ENCODE data around the gene GPT2.

The GPT2 gene

GRCh38 chr16:46885960-46886763 is 2.0 kb downstream of the GPT2 start:
- Histone ChIP-seq H3K27ac (replicated peaks) (peak overlapping the region; percentile 32), H3K4me3 (replicated peaks; ENCODE audit: insufficient read depth, low read length) (no peak overlapping the region), H3K27me3 (ENCODE audit: insufficient read depth, poor library complexity, severe bottlenecking) (no peaks in the 10 kb centered on the region)
- TF ChIP-seq REST (IDR thresholded peaks at IDR 0.05; ENCODE audit: insufficient replicate concordance, low read depth) (no peak), POLR2AphosphoS5 (IDR thresholded peaks at IDR 0.05; ENCODE audit: low read depth) (no peak), CTCF (IDR thresholded peaks at IDR 0.05; ENCODE audit: insufficient read depth, low read length) (no peak), SPI1 (IDR thresholded peaks at IDR 0.05; ENCODE audit: borderline replicate concordance, low read depth) (no peak), GABPA (IDR thresholded peaks at IDR 0.05; ENCODE audit: low read depth) (no peak)
- DNase-seq (ENCODE audit: low read depth in 1 of 2, low spot score in 1 of 2) = no peak

GRCh38 chr16:46886764-46887523 is 2.8 kb downstream of the GPT2 start:
- no peak overlapping the region for H3K27ac ChIP-seq (replicated peaks)
- no peak for TF ChIP-seq GABPA (IDR thresholded peaks at IDR 0.05; ENCODE audit: low read depth)
- no peak for TF ChIP-seq CTCF (IDR thresholded peaks at IDR 0.05; ENCODE audit: insufficient read depth, low read length)
- no peak for TF ChIP-seq POLR2AphosphoS5 (IDR thresholded peaks at IDR 0.05; ENCODE audit: low read depth)
- no peak for TF ChIP-seq REST (IDR thresholded peaks at IDR 0.05; ENCODE audit: insufficient replicate concordance, low read depth)
- TF ChIP-seq SPI1 (IDR thresholded peaks at IDR 0.05; ENCODE audit: borderline replicate concordance, low read depth) = no peak
- no peaks in the 10 kb centered on the region for H3K27me3 ChIP-seq (ENCODE audit: insufficient read depth, poor library complexity, severe bottlenecking)
- no peak overlapping the region for H3K4me3 ChIP-seq (replicated peaks; ENCODE audit: insufficient read depth, low read length)
- DNase-seq (ENCODE audit: low read depth in 1 of 2, low spot score in 1 of 2) = no peak

- H3K27ac ChIP-seq (replicated peaks) = no peak overlapping the region
- DNase-seq (ENCODE audit: low read depth in 1 of 2, low spot score in 1 of 2) = no peak
- H3K27me3 ChIP-seq (ENCODE audit: insufficient read depth, poor library complexity, severe bottlenecking) = no peaks in the 10 kb centered on the region
- TF ChIP-seq REST (IDR thresholded peaks at IDR 0.05; ENCODE audit: insufficient replicate concordance, low read depth) (no peak), GABPA (IDR thresholded peaks at IDR 0.05; ENCODE audit: low read depth) (no peak), CTCF (IDR thresholded peaks at IDR 0.05; ENCODE audit: insufficient read depth, low read length) (no peak), POLR2AphosphoS5 (IDR thresholded peaks at IDR 0.05; ENCODE audit: low read depth) (no peak), SPI1 (IDR thresholded peaks at IDR 0.05; ENCODE audit: borderline replicate concordance, low read depth) (no peak)
- H3K4me3 ChIP-seq (replicated peaks; ENCODE audit: insufficient read depth, low read length) = no peak overlapping the region
Measured at GRCh38 chr16:46887524-46887854, 3.3 kb downstream of the GPT2 start.
